Measurements from ENCODE around the gene CCDC200.

DNA sequence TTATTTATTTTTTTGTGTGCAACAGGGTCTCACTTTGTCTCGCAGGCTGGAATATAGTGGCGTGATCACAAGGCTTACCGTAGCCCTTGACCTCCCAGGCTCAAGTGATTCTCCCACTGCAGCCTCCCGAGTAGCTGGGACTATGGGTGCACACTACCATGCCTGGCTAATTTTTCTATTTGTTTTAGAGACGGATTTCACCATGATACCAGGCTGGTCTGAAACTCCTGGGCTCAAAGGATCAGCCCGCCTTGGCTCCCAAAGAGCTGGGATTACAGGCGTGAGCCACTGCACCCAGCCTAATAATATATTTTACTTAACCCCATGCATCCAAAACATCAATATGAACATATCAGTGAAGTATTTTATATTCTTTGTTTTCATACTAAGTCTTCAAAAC, 2.0 kb downstream of the CCDC200 start:
- TF ChIP-seq, protein P1, sequence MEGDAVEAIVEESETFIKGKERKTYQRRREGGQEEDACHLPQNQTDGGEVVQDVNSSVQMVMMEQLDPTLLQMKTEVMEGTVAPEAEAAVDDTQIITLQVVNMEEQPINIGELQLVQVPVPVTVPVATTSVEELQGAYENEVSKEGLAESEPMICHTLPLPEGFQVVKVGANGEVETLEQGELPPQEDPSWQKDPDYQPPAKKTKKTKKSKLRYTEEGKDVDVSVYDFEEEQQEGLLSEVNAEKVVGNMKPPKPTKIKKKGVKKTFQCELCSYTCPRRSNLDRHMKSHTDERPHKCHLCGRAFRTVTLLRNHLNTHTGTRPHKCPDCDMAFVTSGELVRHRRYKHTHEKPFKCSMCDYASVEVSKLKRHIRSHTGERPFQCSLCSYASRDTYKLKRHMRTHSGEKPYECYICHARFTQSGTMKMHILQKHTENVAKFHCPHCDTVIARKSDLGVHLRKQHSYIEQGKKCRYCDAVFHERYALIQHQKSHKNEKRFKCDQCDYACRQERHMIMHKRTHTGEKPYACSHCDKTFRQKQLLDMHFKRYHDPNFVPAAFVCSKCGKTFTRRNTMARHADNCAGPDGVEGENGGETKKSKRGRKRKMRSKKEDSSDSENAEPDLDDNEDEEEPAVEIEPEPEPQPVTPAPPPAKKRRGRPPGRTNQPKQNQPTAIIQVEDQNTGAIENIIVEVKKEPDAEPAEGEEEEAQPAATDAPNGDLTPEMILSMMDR (IDR thresholded peaks at IDR 0.05): no peak
- no peak for TF ChIP-seq POLR2A (IDR thresholded peaks at IDR 0.05)

Data from ovary (tissue), 3 donors.